HEK293 (cell line): ENCODE data around the gene CREB5.
A peak's percentile ranks its signal among the peaks of the same experiment; 100 is the strongest.

Experiments
- CTCF ChIA-PET: fragments of 350-600 bp; formaldehyde crosslinking; extraction: SDS; loops from one replicate; lab custom pipeline; 2021; ENCODE audit warnings: antibody characterized with exemption; lab: Yijun Ruan, JAX
- POLR2A ChIA-PET: fragments of 300-600 bp; formaldehyde crosslinking; extraction: SDS; loops from one replicate; lab custom pipeline; 2020; ENCODE audit warnings: antibody characterized with exemption, inconsistent platforms; lab: Yijun Ruan, JAX
- H3K27ac ChIP-seq: fragments of 200-500 bp; sonication (Bioruptor generic); 2 replicates; pipeline ENCODE4 v1.5.1; 2014; ENCODE audit warnings: low read depth, low read length, control low read depth, inconsistent platforms; ENCODE audit errors: extremely low read depth
- H3K36me3 ChIP-seq, 2 experiments: fragments of 200-500 bp in 1 of 2; sonication (Bioruptor generic) in 1 of 2; 1 replicate in 1 of 2; 2 replicates in 1 of 2; pipeline ENCODE4 v1.5.1; 2014 to 2017; ENCODE audit warnings: inconsistent platforms in 2 of 2, low read length in 2 of 2; ENCODE audit not compliant: control insufficient read depth in 2 of 2, insufficient read depth in 1 of 2
- H3K4me1 ChIP-seq: fragments of 200-500 bp; sonication (Bioruptor generic); 2 replicates; pipeline ENCODE4 v1.5.1; 2014; ENCODE audit warnings: mild to moderate bottlenecking, low read length, inconsistent platforms; ENCODE audit not compliant: control insufficient read depth, insufficient read depth
- H3K4me3 ChIP-seq: 2 replicates; pipeline ENCODE4 v1.5.1; 2011; ENCODE audit warnings: low read depth, mild to moderate bottlenecking, control low read depth, low read length, moderate library complexity
- H3K9me3 ChIP-seq: fragments of 200-500 bp; sonication (Bioruptor generic); 2 replicates; pipeline ENCODE4 v1.5.1; 2014; ENCODE audit warnings: low read depth, low read length, inconsistent platforms; ENCODE audit not compliant: control insufficient read depth, insufficient read depth
- FEZF1 ChIP-seq: fragments of 450-650 bp; formaldehyde crosslinking; IDR thresholded peaks from 2 replicates; pipeline ENCODE4 v1.5.1; 2016; ENCODE audit warnings: missing biosample characterization, missing genetic modification characterization
- GLIS1 ChIP-seq: fragments of 450-650 bp; formaldehyde crosslinking; IDR thresholded peaks from 2 replicates; pipeline ENCODE4 v1.5.1; 2016; ENCODE audit warnings: missing biosample characterization, missing genetic modification characterization
- KLF1 ChIP-seq: fragments of 450-650 bp; formaldehyde crosslinking; IDR thresholded peaks from 2 replicates; pipeline ENCODE4 v1.5.1; 2016; ENCODE audit warnings: missing biosample characterization, missing genetic modification characterization
- KLF9 ChIP-seq: fragments of 450-650 bp; formaldehyde crosslinking; IDR thresholded peaks from 2 replicates; pipeline ENCODE4 v1.5.1; 2016; ENCODE audit warnings: missing biosample characterization, missing genetic modification characterization, low read depth
- PATZ1 ChIP-seq: fragments of 450-650 bp; formaldehyde crosslinking; IDR thresholded peaks from 2 replicates; pipeline ENCODE4 v1.5.1; 2016; ENCODE audit warnings: missing biosample characterization, missing genetic modification characterization
- PRDM10 ChIP-seq: fragments of 450-650 bp; formaldehyde crosslinking; IDR thresholded peaks from 2 replicates; pipeline ENCODE4 v1.5.1; 2016; ENCODE audit warnings: missing biosample characterization, missing genetic modification characterization
- PRDM4 ChIP-seq: fragments of 450-650 bp; formaldehyde crosslinking; IDR thresholded peaks from 2 replicates; pipeline ENCODE4 v1.5.1; 2017; ENCODE audit warnings: missing biosample characterization, missing genetic modification characterization
- PRDM6 ChIP-seq: fragments of 450-650 bp; formaldehyde crosslinking; IDR thresholded peaks from 2 replicates; pipeline ENCODE4 v1.5.1; 2017; ENCODE audit warnings: missing biosample characterization, missing genetic modification characterization
- RBAK ChIP-seq: fragments of 450-650 bp; formaldehyde crosslinking; IDR thresholded peaks from 2 replicates; pipeline ENCODE4 v1.5.1; 2016; ENCODE audit warnings: missing biosample characterization, missing genetic modification characterization
- SP7 ChIP-seq: fragments of 450-650 bp; formaldehyde crosslinking; IDR thresholded peaks from 2 replicates; pipeline ENCODE4 v1.5.1; 2016; ENCODE audit warnings: missing biosample characterization, missing genetic modification characterization
- ZBTB17 ChIP-seq: fragments of 450-650 bp; formaldehyde crosslinking; IDR thresholded peaks from 2 replicates; pipeline ENCODE4 v1.5.1; 2016; ENCODE audit warnings: missing biosample characterization, missing genetic modification characterization
- ZBTB44 ChIP-seq: fragments of 450-650 bp; IDR thresholded peaks from 2 replicates; pipeline ENCODE4 v1.5.1; 2018; ENCODE audit warnings: missing biosample characterization, mild to moderate bottlenecking, missing genetic modification characterization
- ZBTB8A ChIP-seq: fragments of 450-650 bp; formaldehyde crosslinking; IDR thresholded peaks from 2 replicates; pipeline ENCODE4 v1.5.1; 2016; ENCODE audit warnings: missing biosample characterization, missing genetic modification characterization
- ZNF10 ChIP-seq: fragments of 450-650 bp; formaldehyde crosslinking; IDR thresholded peaks from 2 replicates; pipeline ENCODE4 v1.5.1; 2017; ENCODE audit warnings: missing biosample characterization, missing genetic modification characterization
- ZNF24 ChIP-seq: fragments of 450-650 bp; formaldehyde crosslinking; IDR thresholded peaks from 2 replicates; pipeline ENCODE4 v1.5.1; 2016; ENCODE audit warnings: missing biosample characterization, missing genetic modification characterization
- ZNF302 ChIP-seq: fragments of 450-650 bp; formaldehyde crosslinking; IDR thresholded peaks from 2 replicates; pipeline ENCODE4 v1.5.1; 2016; ENCODE audit warnings: missing biosample characterization, missing genetic modification characterization, low read depth
- ZNF311 ChIP-seq: fragments of 450-650 bp; formaldehyde crosslinking; IDR thresholded peaks from 2 replicates; pipeline ENCODE4 v1.5.1; 2017; ENCODE audit warnings: missing biosample characterization, missing genetic modification characterization, borderline replicate concordance
- ZNF335 ChIP-seq: fragments of 450-650 bp; formaldehyde crosslinking; conservative IDR thresholded peaks from 2 replicates; pipeline ENCODE4 v1.5.1; 2016; ENCODE audit warnings: missing biosample characterization, missing genetic modification characterization
- ZNF341 ChIP-seq: fragments of 450-650 bp; formaldehyde crosslinking; IDR thresholded peaks from 2 replicates; pipeline ENCODE4; 2016; ENCODE audit warnings: low read depth, missing biosample characterization, missing genetic modification characterization
- ZNF391 ChIP-seq: fragments of 450-650 bp; formaldehyde crosslinking; IDR thresholded peaks from 2 replicates; pipeline ENCODE4 v1.5.1; 2016; ENCODE audit warnings: low read depth, missing biosample characterization, missing genetic modification characterization, borderline replicate concordance
- ZNF433 ChIP-seq: fragments of 450-650 bp; formaldehyde crosslinking; IDR thresholded peaks from 2 replicates; pipeline ENCODE4 v1.5.1; 2016; ENCODE audit warnings: missing biosample characterization, missing genetic modification characterization, low read depth
- ZNF529 ChIP-seq: fragments of 450-650 bp; formaldehyde crosslinking; IDR thresholded peaks from 2 replicates; pipeline ENCODE4 v1.5.1; 2017; ENCODE audit warnings: missing genetic modification characterization, missing biosample characterization; ENCODE audit not compliant: insufficient replicate concordance
- ZNF629 ChIP-seq: fragments of 450-650 bp; formaldehyde crosslinking; IDR thresholded peaks from 2 replicates; pipeline ENCODE4 v1.5.1; 2017; ENCODE audit warnings: missing biosample characterization, missing genetic modification characterization
- ZXDB ChIP-seq: fragments of 450-650 bp; formaldehyde crosslinking; IDR thresholded peaks from 2 replicates; pipeline ENCODE4 v1.5.1; 2016; ENCODE audit warnings: missing biosample characterization, missing genetic modification characterization

The CREB5 gene

GRCh38 chr7:28708033-28708951, 296.0 kb downstream of the CREB5 start:
- peak overlapping the region; percentile 81 for H3K27ac ChIP-seq
- ChIA-PET CTCF (interaction anchor here (0.5 to 0.7 kb wide), 3 partner anchors 93 to 631 kb away, joined by 3 to 4 read pairs (median 3); no protein-coding TSS in a partner anchor), POLR2A (interaction anchor here (0.6 kb wide), 1 partner anchor 23 kb away, joined by 5 read pairs; no protein-coding TSS in a partner anchor)
- no peak overlapping the region for H3K4me3 ChIP-seq
- no peaks in the 10 kb centered on the region for H3K36me3 ChIP-seq
- H3K4me1 ChIP-seq, result peaks cover 23% of the 10 kb centered on the region
- H3K9me3 ChIP-seq, result no peaks in the 10 kb centered on the region
- 0 out of 2 replicates have a peak, but pooled peaks have one; percentile 34 for TF ChIP-seq ZNF10 (tag by site-specific recombination)
- no peak for TF ChIP-seq ZNF391
- TF ChIP-seq GLIS1 (tag by site-specific recombination), result peak; percentile 32; the same call in 1 of the 2 replicates
- TF ChIP-seq ZNF24 (tag by site-specific recombination), result peak; percentile 63; the same call in 1 of the 2 replicates
- no peak for TF ChIP-seq ZNF302 (tag by site-specific recombination)
- peak; percentile 90 for TF ChIP-seq FEZF1
- peak; percentile 21; the same call in 1 of the 2 replicates for TF ChIP-seq KLF1 (tag by site-specific recombination)
- TF ChIP-seq ZXDB, result no peak
- TF ChIP-seq PATZ1 (tag by site-specific recombination), result peak; percentile 15; the same call in 1 of the 2 replicates
- TF ChIP-seq ZNF629 (tag by site-specific recombination), result 0 out of 2 replicates have a peak, but pooled peaks have one; percentile 26
- peak; percentile 12; the same call in 1 of the 2 replicates for TF ChIP-seq ZBTB8A
- TF ChIP-seq SP7 (tag by site-specific recombination), result peak; percentile 34; the same call in 1 of the 2 replicates
- peak; percentile 43; the same call in 1 of the 2 replicates for TF ChIP-seq ZBTB44 (tag by site-specific recombination)
- TF ChIP-seq ZNF529 (tag by site-specific recombination), result no peak
- TF ChIP-seq ZNF311 (tag by site-specific recombination), result no peak
- peak; percentile 37; the same call in 1 of the 2 replicates for TF ChIP-seq PRDM6
- no peak; the same call in 1 of the 2 replicates for TF ChIP-seq PRDM4 (tag by site-specific recombination)
- TF ChIP-seq ZNF335 (tag by site-specific recombination), result peak; percentile 45; the same call in 1 of the 2 replicates
- TF ChIP-seq PRDM10 (tag by site-specific recombination), result peak; percentile 16; the same call in 1 of the 2 replicates
- no peak for TF ChIP-seq RBAK (tag by site-specific recombination)
- TF ChIP-seq ZBTB17 (tag by site-specific recombination), result peak; percentile 71
- 0 out of 2 replicates have a peak, but pooled peaks have one; percentile 7 for TF ChIP-seq KLF9 (tag by site-specific recombination)
- TF ChIP-seq ZNF341 (tag by site-specific recombination), result peak; percentile 93
- no peak for TF ChIP-seq ZNF433
